GM19328 (cell line): Measurements from ENCODE around the gene WBP2NL.

Experiments used
- ATAC-seq: cut with Tn5 transposase; IDR thresholded peaks from one replicate; pipeline ENCODE4 v1.9.1; 2021; ENCODE audit warnings: mild to moderate bottlenecking, moderate library complexity; ENCODE audit not compliant: unreplicated experiment

Gene WBP2NL

GRCh38 chr22:41976961-41977566, 21.5 kb upstream of the WBP2NL start:
- ATAC-seq, result no peak

GRCh38 chr22:41978732-41979131, 19.9 kb upstream of the WBP2NL start:
- ATAC-seq, result no peak

- ATAC-seq, result no peak
These were observed 19.0 kb upstream of the WBP2NL start for GRCh38 chr22:41979423-41980250.

- no peak for ATAC-seq
These were observed 15.7 kb upstream of the WBP2NL start for GRCh38 chr22:41982865-41983264.

GRCh38 chr22:41983513-41984405, 14.8 kb upstream of the WBP2NL start:
- no peak for ATAC-seq

- ATAC-seq, result no peak
These were observed 11.3 kb upstream of the WBP2NL start for GRCh38 chr22:41987276-41987675.

GRCh38 chr22:41989246-41989645, 9.3 kb upstream of the WBP2NL start:
- ATAC-seq, result no peak

GRCh38 chr22:41991111-41991510, 7.5 kb upstream of the WBP2NL start:
- no peak for ATAC-seq

- no peak for ATAC-seq
These were observed 6.1 kb upstream of the WBP2NL start for GRCh38 chr22:41992496-41992895.

- ATAC-seq, result no peak
These were observed 3.4 kb upstream of the WBP2NL start for GRCh38 chr22:41995211-41995610.

- ATAC-seq, result no peak
These were observed 1.8 kb upstream of the WBP2NL start for GRCh38 chr22:41996826-41997225.

- no peak for ATAC-seq
These were observed 1.9 kb downstream of the WBP2NL start for GRCh38 chr22:42000466-42000865.

- ATAC-seq, result no peak
These were observed 2.5 kb downstream of the WBP2NL start for GRCh38 chr22:42001121-42001520.

- no peak for ATAC-seq
These were observed 3.1 kb downstream of the WBP2NL start for GRCh38 chr22:42001706-42002105.

GRCh38 chr22:42007922-42008321, 9.3 kb downstream of the WBP2NL start:
- ATAC-seq, result no peak

GRCh38 chr22:42010778-42011177, 12.2 kb downstream of the WBP2NL start:
- no peak for ATAC-seq

GRCh38 chr22:42013385-42013784, 14.8 kb downstream of the WBP2NL start:
- ATAC-seq, result no peak

GRCh38 chr22:42016111-42016510, 17.5 kb downstream of the WBP2NL start:
- no peak for ATAC-seq

GRCh38 chr22:42018224-42018623, 19.6 kb downstream of the WBP2NL start:
- ATAC-seq, result no peak

- no peak for ATAC-seq
These were observed 23.0 kb downstream of the WBP2NL start for GRCh38 chr22:42021571-42021970.

- no peak for ATAC-seq
These were observed 23.7 kb downstream of the WBP2NL start for GRCh38 chr22:42022162-42022847.
